ENCODE results near the gene GLP2R. TPM values are rescaled to one million over a fixed set of nuclear protein-coding genes. Genes with fewer than 3 reads are reported as not detected.

GLP2R gene
- total and polyA plus RNA-seq, 2 experiments from 2014 or later, result not detected

DNA sequence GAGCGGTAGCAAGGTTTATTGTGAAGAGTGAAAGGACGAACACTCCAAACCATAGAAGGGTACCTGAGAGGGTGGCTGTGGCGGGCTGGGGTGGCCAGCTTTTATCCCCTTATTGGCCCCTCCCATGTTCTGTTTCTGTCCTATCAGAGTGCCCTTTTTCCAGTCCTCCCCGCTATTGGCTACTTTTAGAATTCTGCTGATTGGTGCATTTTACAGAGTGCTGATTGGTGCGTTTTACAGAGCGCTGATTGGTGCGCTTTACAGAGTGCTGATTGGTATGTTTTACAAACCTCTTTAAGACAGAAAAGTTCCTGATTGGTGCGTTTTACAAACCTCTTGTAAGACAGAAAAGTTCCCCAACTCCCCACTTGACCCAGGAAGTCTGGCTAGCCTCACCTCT is 16.3 kb upstream of the GLP2R start (continued):
- TF ChIP-seq, protein P1, sequence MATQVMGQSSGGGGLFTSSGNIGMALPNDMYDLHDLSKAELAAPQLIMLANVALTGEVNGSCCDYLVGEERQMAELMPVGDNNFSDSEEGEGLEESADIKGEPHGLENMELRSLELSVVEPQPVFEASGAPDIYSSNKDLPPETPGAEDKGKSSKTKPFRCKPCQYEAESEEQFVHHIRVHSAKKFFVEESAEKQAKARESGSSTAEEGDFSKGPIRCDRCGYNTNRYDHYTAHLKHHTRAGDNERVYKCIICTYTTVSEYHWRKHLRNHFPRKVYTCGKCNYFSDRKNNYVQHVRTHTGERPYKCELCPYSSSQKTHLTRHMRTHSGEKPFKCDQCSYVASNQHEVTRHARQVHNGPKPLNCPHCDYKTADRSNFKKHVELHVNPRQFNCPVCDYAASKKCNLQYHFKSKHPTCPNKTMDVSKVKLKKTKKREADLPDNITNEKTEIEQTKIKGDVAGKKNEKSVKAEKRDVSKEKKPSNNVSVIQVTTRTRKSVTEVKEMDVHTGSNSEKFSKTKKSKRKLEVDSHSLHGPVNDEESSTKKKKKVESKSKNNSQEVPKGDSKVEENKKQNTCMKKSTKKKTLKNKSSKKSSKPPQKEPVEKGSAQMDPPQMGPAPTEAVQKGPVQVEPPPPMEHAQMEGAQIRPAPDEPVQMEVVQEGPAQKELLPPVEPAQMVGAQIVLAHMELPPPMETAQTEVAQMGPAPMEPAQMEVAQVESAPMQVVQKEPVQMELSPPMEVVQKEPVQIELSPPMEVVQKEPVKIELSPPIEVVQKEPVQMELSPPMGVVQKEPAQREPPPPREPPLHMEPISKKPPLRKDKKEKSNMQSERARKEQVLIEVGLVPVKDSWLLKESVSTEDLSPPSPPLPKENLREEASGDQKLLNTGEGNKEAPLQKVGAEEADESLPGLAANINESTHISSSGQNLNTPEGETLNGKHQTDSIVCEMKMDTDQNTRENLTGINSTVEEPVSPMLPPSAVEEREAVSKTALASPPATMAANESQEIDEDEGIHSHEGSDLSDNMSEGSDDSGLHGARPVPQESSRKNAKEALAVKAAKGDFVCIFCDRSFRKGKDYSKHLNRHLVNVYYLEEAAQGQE (IDR thresholded peaks at IDR 0.05; ENCODE audit: unreplicated experiment), result no peak
- TF ChIP-seq, protein P2, sequence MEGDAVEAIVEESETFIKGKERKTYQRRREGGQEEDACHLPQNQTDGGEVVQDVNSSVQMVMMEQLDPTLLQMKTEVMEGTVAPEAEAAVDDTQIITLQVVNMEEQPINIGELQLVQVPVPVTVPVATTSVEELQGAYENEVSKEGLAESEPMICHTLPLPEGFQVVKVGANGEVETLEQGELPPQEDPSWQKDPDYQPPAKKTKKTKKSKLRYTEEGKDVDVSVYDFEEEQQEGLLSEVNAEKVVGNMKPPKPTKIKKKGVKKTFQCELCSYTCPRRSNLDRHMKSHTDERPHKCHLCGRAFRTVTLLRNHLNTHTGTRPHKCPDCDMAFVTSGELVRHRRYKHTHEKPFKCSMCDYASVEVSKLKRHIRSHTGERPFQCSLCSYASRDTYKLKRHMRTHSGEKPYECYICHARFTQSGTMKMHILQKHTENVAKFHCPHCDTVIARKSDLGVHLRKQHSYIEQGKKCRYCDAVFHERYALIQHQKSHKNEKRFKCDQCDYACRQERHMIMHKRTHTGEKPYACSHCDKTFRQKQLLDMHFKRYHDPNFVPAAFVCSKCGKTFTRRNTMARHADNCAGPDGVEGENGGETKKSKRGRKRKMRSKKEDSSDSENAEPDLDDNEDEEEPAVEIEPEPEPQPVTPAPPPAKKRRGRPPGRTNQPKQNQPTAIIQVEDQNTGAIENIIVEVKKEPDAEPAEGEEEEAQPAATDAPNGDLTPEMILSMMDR (conservative IDR thresholded peaks at IDR 0.05; ENCODE audit: low read depth in 2 of 2), result no peak
- TF ChIP-seq EZH2 (IDR thresholded peaks at IDR 0.05; ENCODE audit: low read depth, unreplicated experiment) (no peak), POLR2AphosphoS5 (IDR thresholded peaks at IDR 0.05; ENCODE audit: low read depth) (no peak), ZNF114 (CRISPR knock-in tag; IDR thresholded peaks at IDR 0.05) (no peak), ZNF331 (CRISPR knock-in tag; IDR thresholded peaks at IDR 0.05; ENCODE audit: low read depth) (no peak), STAT1 (IDR thresholded peaks at IDR 0.05; ENCODE audit: unreplicated experiment) (no peak), JUNB (IDR thresholded peaks at IDR 0.05; ENCODE audit: unreplicated experiment) (no peak), NANOG (IDR thresholded peaks at IDR 0.05; ENCODE audit: borderline replicate concordance) (no peak)
- TF ChIP-seq, protein P3, sequence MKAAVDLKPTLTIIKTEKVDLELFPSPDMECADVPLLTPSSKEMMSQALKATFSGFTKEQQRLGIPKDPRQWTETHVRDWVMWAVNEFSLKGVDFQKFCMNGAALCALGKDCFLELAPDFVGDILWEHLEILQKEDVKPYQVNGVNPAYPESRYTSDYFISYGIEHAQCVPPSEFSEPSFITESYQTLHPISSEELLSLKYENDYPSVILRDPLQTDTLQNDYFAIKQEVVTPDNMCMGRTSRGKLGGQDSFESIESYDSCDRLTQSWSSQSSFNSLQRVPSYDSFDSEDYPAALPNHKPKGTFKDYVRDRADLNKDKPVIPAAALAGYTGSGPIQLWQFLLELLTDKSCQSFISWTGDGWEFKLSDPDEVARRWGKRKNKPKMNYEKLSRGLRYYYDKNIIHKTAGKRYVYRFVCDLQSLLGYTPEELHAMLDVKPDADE (IDR thresholded peaks at IDR 0.05), result no peak

DNA sequence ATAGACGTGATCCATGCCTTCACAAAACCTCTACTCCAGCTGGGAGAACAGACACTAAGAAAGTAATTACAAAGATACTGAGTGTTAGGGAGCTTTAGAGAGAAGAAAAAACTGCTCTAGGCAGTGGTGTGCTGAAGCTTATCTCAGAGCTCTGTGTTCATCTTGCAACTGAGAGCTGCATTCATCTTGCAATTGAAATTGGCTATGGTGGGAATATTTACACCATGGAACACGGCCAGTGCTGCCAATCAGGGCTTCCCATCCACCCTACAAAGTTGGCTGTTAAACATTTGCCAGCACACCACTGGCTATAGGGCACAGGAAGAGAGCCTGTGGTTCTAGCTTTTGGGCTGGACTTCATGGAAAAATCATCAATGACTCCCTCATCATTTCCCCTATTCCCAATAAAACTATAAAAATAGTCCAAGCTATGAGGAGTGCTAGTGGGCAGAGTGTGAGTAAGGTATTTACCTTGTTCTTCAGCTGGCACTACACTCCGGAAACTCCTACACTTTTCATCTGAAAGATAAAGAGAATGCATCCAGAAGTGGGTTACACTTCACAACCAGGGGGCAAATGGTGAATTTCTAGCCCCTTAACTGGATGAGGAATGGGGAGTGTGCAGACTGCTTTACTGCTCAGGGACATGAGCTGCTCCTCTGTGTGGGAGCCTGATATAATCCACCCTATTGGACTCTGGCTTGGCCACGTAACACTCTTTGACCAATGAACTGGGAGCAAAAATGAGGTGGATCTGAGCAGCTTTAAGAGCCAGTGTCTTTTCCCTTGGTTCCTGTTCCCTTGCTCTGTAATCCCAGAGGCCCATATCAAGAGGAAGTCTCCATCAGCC is 15.4 kb upstream of the GLP2R start:
- no peak overlapping the region for H3K27ac Mint-ChIP-seq
- ATAC-seq, result no peak
- no peak for TF ChIP-seq EZH2phosphoT487 (IDR thresholded peaks at IDR 0.05; ENCODE audit: unreplicated experiment)
- TF ChIP-seq STAT1 (IDR thresholded peaks at IDR 0.05; ENCODE audit: unreplicated experiment), result no peak
- no peak for TF ChIP-seq JUNB (IDR thresholded peaks at IDR 0.05; ENCODE audit: unreplicated experiment)
- TF ChIP-seq EZH2 (IDR thresholded peaks at IDR 0.05; ENCODE audit: low read depth, unreplicated experiment), result no peak
- TF ChIP-seq CREB1 (CRISPR knock-in tag; IDR thresholded peaks at IDR 0.05; ENCODE audit: low read depth), result no peak

More for the DNA sequence above, 15.4 kb upstream of the GLP2R start:
- no peak overlapping the region for H3K4me3 Mint-ChIP-seq
- no peak overlapping the region for H3K4me3 ChIP-seq
- H3K27ac ChIP-seq (ENCODE audit: low read depth), result no peak overlapping the region
- H3K9me3 Mint-ChIP-seq, result peaks cover 4% of the 10 kb centered on the region
- no peaks in the 10 kb centered on the region for H3K27me3 ChIP-seq (ENCODE audit: insufficient read depth)
- H3K79me2 ChIP-seq (replicated peaks; ENCODE audit: insufficient read depth), result no peaks in the 10 kb centered on the region
- H2AFZ ChIP-seq, result no peak overlapping the region
- H3K4me1 Mint-ChIP-seq, result no peaks in the 10 kb centered on the region
- no peak for DNase-seq (ENCODE audit: low spot score)
- no peaks in the 10 kb centered on the region for H3F3A ChIP-seq (replicated peaks; ENCODE audit: low read depth)
- no peak overlapping the region for H3K4me2 ChIP-seq
- no peaks in the 10 kb centered on the region for H3K36me3 Mint-ChIP-seq (ENCODE audit: low read depth)
- peaks cover 5% of the 10 kb centered on the region for H3K27me3 Mint-ChIP-seq (ENCODE audit: insufficient read depth, low read depth, poor library complexity)
- H4K20me1 ChIP-seq (replicated peaks; ENCODE audit: insufficient read depth), result no peaks in the 10 kb centered on the region
- H3K36me3 ChIP-seq (ENCODE audit: insufficient read depth), result no peaks in the 10 kb centered on the region
- H3K4me1 ChIP-seq (ENCODE audit: insufficient read depth), result no peaks in the 10 kb centered on the region
- H3K9me2 ChIP-seq (ENCODE audit: insufficient read depth), result 0 out of 2 replicates have a peak, but pooled peaks cover 6% of the 10 kb centered on the region
